ENCODE data around the gene IQSEC1. TPM values are rescaled to one million over a fixed set of nuclear protein-coding genes. Genes with fewer than 3 reads are reported as not detected.

IQSEC1 gene
- total RNA-seq, 1 experiment from 2014 or later, result 28.1 TPM

DNA sequence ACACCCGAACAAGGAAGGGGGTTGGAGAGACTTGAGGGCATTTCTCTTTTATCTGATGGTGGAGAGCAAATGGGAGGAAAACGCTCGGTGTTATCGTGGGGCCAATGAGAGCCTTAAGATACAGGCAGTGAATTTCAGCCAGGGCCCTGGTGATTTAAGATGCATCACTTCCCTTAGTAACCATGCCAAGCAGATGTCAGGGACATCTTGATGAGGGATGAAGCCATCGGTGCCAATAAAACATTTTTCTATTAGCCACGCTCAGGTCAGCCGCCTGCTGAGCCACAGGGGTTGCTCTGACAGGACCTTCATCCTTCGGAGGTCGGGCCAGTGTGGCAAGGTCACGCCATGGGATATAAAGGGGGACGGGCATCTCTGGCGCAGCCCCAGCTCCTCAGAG lies 10.6 kb downstream of the IQSEC1 start:
- ChIA-PET RAD21 (ENCODE audit: low non-redundant PET in 1 of 2, low total read pairs in 2 of 2, uncharacterized antibody in 2 of 2, unreplicated experiment in 2 of 2) (no interaction called here), POLR2A (no interaction called here), CTCF (interaction anchor here (2.0 kb wide), 1 partner anchor 29 kb away, joined by 8 read pairs; no protein-coding TSS in a partner anchor)
- peaks cover 21 to 23% of the 10 kb centered on the region in 2 experiments for H3K4me1 ChIP-seq (ENCODE audit: control insufficient read depth in 1 of 2, insufficient read depth in 2 of 2, low read length in 2 of 2)
- H3K4me2 ChIP-seq (ENCODE audit: low read length), result 0 out of 2 replicates have a peak overlapping the region, but pooled peaks have one; percentile 55
- H4K20me1 ChIP-seq (ENCODE audit: insufficient read depth), result no peaks in the 10 kb centered on the region
- intact Hi-C loops (cut with micrococcal nuclease), result no loop called here
- no peaks in the 10 kb centered on the region for H3K79me2 ChIP-seq (ENCODE audit: insufficient read depth, low read length)
- H2AFZ ChIP-seq (ENCODE audit: low read depth, low read length, poor library complexity, severe bottlenecking), result no peak overlapping the region
- no peaks in the 10 kb centered on the region for H3K27me3 ChIP-seq (ENCODE audit: insufficient read depth, low read length)
- no TSS peak for BruUV-seq (replicated peaks)
- H3K9me3 ChIP-seq (ENCODE audit: control insufficient read depth in 1 of 2, insufficient read depth in 1 of 2, low read depth in 1 of 2, low read length in 2 of 2), result no peaks in the 10 kb centered on the region
- no peak overlapping the region for H3K27ac ChIP-seq (ENCODE audit: low read depth, low read length)
- no peak overlapping the region for H3K4me3 ChIP-seq (replicated peaks in 1 of 2; ENCODE audit: low read depth in 1 of 2, low read length in 2 of 2)
- no peaks in the 10 kb centered on the region for H3K9me2 ChIP-seq (ENCODE audit: insufficient read depth)
- TF ChIP-seq CBX3 (IDR thresholded peaks at IDR 0.05; ENCODE audit: low read depth), result no peak
- TF ChIP-seq ZFX (IDR thresholded peaks at IDR 0.05), result no peak
- TF ChIP-seq SRF (IDR thresholded peaks at IDR 0.05; ENCODE audit: low read depth), result no peak
- no peak for TF ChIP-seq EGR1 (IDR thresholded peaks at IDR 0.05; ENCODE audit: low read depth)
- TF ChIP-seq, protein P1, sequence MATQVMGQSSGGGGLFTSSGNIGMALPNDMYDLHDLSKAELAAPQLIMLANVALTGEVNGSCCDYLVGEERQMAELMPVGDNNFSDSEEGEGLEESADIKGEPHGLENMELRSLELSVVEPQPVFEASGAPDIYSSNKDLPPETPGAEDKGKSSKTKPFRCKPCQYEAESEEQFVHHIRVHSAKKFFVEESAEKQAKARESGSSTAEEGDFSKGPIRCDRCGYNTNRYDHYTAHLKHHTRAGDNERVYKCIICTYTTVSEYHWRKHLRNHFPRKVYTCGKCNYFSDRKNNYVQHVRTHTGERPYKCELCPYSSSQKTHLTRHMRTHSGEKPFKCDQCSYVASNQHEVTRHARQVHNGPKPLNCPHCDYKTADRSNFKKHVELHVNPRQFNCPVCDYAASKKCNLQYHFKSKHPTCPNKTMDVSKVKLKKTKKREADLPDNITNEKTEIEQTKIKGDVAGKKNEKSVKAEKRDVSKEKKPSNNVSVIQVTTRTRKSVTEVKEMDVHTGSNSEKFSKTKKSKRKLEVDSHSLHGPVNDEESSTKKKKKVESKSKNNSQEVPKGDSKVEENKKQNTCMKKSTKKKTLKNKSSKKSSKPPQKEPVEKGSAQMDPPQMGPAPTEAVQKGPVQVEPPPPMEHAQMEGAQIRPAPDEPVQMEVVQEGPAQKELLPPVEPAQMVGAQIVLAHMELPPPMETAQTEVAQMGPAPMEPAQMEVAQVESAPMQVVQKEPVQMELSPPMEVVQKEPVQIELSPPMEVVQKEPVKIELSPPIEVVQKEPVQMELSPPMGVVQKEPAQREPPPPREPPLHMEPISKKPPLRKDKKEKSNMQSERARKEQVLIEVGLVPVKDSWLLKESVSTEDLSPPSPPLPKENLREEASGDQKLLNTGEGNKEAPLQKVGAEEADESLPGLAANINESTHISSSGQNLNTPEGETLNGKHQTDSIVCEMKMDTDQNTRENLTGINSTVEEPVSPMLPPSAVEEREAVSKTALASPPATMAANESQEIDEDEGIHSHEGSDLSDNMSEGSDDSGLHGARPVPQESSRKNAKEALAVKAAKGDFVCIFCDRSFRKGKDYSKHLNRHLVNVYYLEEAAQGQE (IDR thresholded peaks at IDR 0.05; ENCODE audit: low read depth), result no peak
- no peak for TF ChIP-seq RAD21 (IDR thresholded peaks at IDR 0.05; ENCODE audit: low read depth)
- TF ChIP-seq, protein P2, sequence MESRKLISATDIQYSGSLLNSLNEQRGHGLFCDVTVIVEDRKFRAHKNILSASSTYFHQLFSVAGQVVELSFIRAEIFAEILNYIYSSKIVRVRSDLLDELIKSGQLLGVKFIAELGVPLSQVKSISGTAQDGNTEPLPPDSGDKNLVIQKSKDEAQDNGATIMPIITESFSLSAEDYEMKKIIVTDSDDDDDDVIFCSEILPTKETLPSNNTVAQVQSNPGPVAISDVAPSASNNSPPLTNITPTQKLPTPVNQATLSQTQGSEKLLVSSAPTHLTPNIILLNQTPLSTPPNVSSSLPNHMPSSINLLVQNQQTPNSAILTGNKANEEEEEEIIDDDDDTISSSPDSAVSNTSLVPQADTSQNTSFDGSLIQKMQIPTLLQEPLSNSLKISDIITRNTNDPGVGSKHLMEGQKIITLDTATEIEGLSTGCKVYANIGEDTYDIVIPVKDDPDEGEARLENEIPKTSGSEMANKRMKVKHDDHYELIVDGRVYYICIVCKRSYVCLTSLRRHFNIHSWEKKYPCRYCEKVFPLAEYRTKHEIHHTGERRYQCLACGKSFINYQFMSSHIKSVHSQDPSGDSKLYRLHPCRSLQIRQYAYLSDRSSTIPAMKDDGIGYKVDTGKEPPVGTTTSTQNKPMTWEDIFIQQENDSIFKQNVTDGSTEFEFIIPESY (IDR thresholded peaks at IDR 0.05; ENCODE audit: extremely low read depth, insufficient replicate concordance, low read length), result no peak
- no peak for TF ChIP-seq TCF7L2 (IDR thresholded peaks at IDR 0.05; ENCODE audit: borderline replicate concordance, extremely low read depth, insufficient read depth, insufficient read length)
- TF ChIP-seq CEBPB (IDR thresholded peaks at IDR 0.05; ENCODE audit: low read depth), result no peak
- TF ChIP-seq, protein P3, sequence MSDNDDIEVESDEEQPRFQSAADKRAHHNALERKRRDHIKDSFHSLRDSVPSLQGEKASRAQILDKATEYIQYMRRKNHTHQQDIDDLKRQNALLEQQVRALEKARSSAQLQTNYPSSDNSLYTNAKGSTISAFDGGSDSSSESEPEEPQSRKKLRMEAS (IDR thresholded peaks at IDR 0.05), result no peak
- TF ChIP-seq SP1 (IDR thresholded peaks at IDR 0.05; ENCODE audit: low read depth), result no peak
- H3K36me3 ChIP-seq (ENCODE audit: control insufficient read depth in 1 of 2, insufficient read depth in 2 of 2, low read length in 2 of 2), result no peaks in the 10 kb centered on the region
- H3K9ac ChIP-seq (ENCODE audit: low read length), result no peak overlapping the region
- DNase-seq (ENCODE audit: low read depth, low spot score), result no peak
- ATAC-seq, result no peak
